Measurements from ENCODE around the gene HSF5. TPM values are rescaled to one million over a fixed set of nuclear protein-coding genes. Genes with fewer than 3 reads are reported as not detected.

Gene HSF5
- total RNA-seq, 1 experiment from 2014 or later, result not detected

- DNase-seq (ENCODE audit: low read depth, low spot score) (no peak), ATAC-seq (no peak)
- no TSS peak for BruUV-seq (replicated peaks)
- Histone ChIP-seq H3K9ac (ENCODE audit: low read length) (no peak overlapping the region), H4K20me1 (ENCODE audit: insufficient read depth) (no peaks in the 10 kb centered on the region), H3K27ac (ENCODE audit: low read depth, low read length) (no peak overlapping the region), H3K9me2 (ENCODE audit: insufficient read depth) (no peaks in the 10 kb centered on the region), H3K27me3 (ENCODE audit: insufficient read depth, low read length) (no peaks in the 10 kb centered on the region; the same call in 1 of the 2 replicates), H2AFZ (ENCODE audit: low read depth, low read length, poor library complexity, severe bottlenecking) (no peak overlapping the region), H3K36me3 (ENCODE audit: control insufficient read depth in 1 of 2, insufficient read depth in 2 of 2, low read length in 2 of 2) (no peaks in the 10 kb centered on the region), H3K4me2 (ENCODE audit: low read length) (no peak overlapping the region), H3K4me3 (replicated peaks in 1 of 2; ENCODE audit: low read depth in 1 of 2, low read length in 2 of 2) (no peak overlapping the region), H3K79me2 (ENCODE audit: insufficient read depth, low read length) (no peaks in the 10 kb centered on the region), H3K4me1 (ENCODE audit: control insufficient read depth in 1 of 2, insufficient read depth in 2 of 2, low read length in 2 of 2) (peaks cover 8 to 15% of the 10 kb centered on the region in 2 experiments; a peak in 3 of 4 replicates), H3K9me3 (ENCODE audit: control insufficient read depth in 1 of 2, insufficient read depth in 1 of 2, low read depth in 1 of 2, low read length in 2 of 2) (no peaks in the 10 kb centered on the region)
- ChIA-PET RAD21 (ENCODE audit: low non-redundant PET in 1 of 2, low total read pairs in 2 of 2, uncharacterized antibody in 2 of 2, unreplicated experiment in 2 of 2) (interaction anchor here in 1 of 2 experiments (1.4 kb wide), 1 partner anchor 9 kb away, joined by 3 read pairs; no protein-coding TSS in a partner anchor), POLR2A (interaction anchor here (0.6 to 4.6 kb wide), 4 partner anchors 10 to 146 kb away, joined by 3 to 29 read pairs (median 4); no protein-coding TSS in a partner anchor), CTCF (interaction anchor here (4.3 kb wide), 1 partner anchor 9 kb away, joined by 15 read pairs; no protein-coding TSS in a partner anchor)
- intact Hi-C loops (cut with micrococcal nuclease), result no loop called here
- TF ChIP-seq ZBTB33 (IDR thresholded peaks at IDR 0.05; ENCODE audit: extremely low read depth, insufficient replicate concordance, low read length), result no peak
- TF ChIP-seq JUND (IDR thresholded peaks at IDR 0.05), result no peak
- no peak for TF ChIP-seq EGR1 (IDR thresholded peaks at IDR 0.05; ENCODE audit: low read depth)
- no peak for TF ChIP-seq ATF3 (IDR thresholded peaks at IDR 0.05)
- TF ChIP-seq POLR2A (IDR thresholded peaks at IDR 0.05; ENCODE audit: borderline replicate concordance, extremely low read depth, insufficient read depth, insufficient read length), result no peak
Observed at GRCh38 chr17:58527949-58528348, 39.7 kb upstream of the HSF5 start.

GRCh38 chr17:58527306-58527705, 39.1 kb upstream of the HSF5 start:
- no TSS peak for BruUV-seq (replicated peaks)
- no peak overlapping the region for H3K9ac ChIP-seq (ENCODE audit: low read length)

More at GRCh38 chr17:58527306-58527705, 39.1 kb upstream of the HSF5 start:
- Histone ChIP-seq H3K4me3 (replicated peaks in 1 of 2; ENCODE audit: low read depth in 1 of 2, low read length in 2 of 2) (no peak overlapping the region), H3K9me3 (ENCODE audit: control insufficient read depth in 1 of 2, insufficient read depth in 1 of 2, low read depth in 1 of 2, low read length in 2 of 2) (no peaks in the 10 kb centered on the region), H3K79me2 (ENCODE audit: insufficient read depth, low read length) (no peaks in the 10 kb centered on the region), H4K20me1 (ENCODE audit: insufficient read depth) (no peaks in the 10 kb centered on the region), H3K27me3 (ENCODE audit: insufficient read depth, low read length) (no peaks in the 10 kb centered on the region), H3K4me1 (ENCODE audit: control insufficient read depth in 1 of 2, insufficient read depth in 2 of 2, low read length in 2 of 2) (peaks cover 6 to 10% of the 10 kb centered on the region in 2 experiments; a peak in 3 of 4 replicates), H3K4me2 (ENCODE audit: low read length) (no peak overlapping the region), H3K9me2 (ENCODE audit: insufficient read depth) (no peaks in the 10 kb centered on the region), H2AFZ (ENCODE audit: low read depth, low read length, poor library complexity, severe bottlenecking) (no peak overlapping the region), H3K27ac (ENCODE audit: low read depth, low read length) (no peak overlapping the region), H3K36me3 (ENCODE audit: control insufficient read depth in 1 of 2, insufficient read depth in 2 of 2, low read length in 2 of 2) (no peaks in the 10 kb centered on the region)
- ATAC-seq, result no peak
- ChIA-PET RAD21 (ENCODE audit: low non-redundant PET in 1 of 2, low total read pairs in 2 of 2, uncharacterized antibody in 2 of 2, unreplicated experiment in 2 of 2) (interaction anchor here in 1 of 2 experiments (1.4 kb wide), 1 partner anchor 8 kb away, joined by 3 read pairs; no protein-coding TSS in a partner anchor), CTCF (interaction anchor here (4.3 kb wide), 1 partner anchor 9 kb away, joined by 15 read pairs; no protein-coding TSS in a partner anchor), POLR2A (interaction anchor here (0.6 to 1.5 kb wide), 3 partner anchors 9 to 147 kb away, joined by 3 to 6 read pairs (median 3); no protein-coding TSS in a partner anchor)
- TF ChIP-seq YY1 (IDR thresholded peaks at IDR 0.05; ENCODE audit: extremely low read depth, insufficient replicate concordance, low read depth, low read length), result no peak
- TF ChIP-seq CTCF (IDR thresholded peaks at IDR 0.05 in 2 of 3, conservative IDR thresholded peaks at IDR 0.05 in 1 of 3; ENCODE audit: borderline replicate concordance in 1 of 3, insufficient read depth in 1 of 3, low read depth in 2 of 3, low read length in 2 of 3), result peak in 2 of 3 experiments; percentile 35 to 46; a peak in 3 of 6 replicates
- DNase-seq (ENCODE audit: low read depth, low spot score), result no peak
- intact Hi-C loops (cut with micrococcal nuclease), result no loop called here
